GM19463 (cell line): ENCODE results near the gene RIMBP2.

Source experiments
- ATAC-seq: cut with Tn5 transposase; IDR thresholded peaks from one replicate; pipeline ENCODE4 v1.9.1; 2021; ENCODE audit warnings: mild to moderate bottlenecking, moderate library complexity; ENCODE audit not compliant: unreplicated experiment

RIMBP2 gene

DNA sequence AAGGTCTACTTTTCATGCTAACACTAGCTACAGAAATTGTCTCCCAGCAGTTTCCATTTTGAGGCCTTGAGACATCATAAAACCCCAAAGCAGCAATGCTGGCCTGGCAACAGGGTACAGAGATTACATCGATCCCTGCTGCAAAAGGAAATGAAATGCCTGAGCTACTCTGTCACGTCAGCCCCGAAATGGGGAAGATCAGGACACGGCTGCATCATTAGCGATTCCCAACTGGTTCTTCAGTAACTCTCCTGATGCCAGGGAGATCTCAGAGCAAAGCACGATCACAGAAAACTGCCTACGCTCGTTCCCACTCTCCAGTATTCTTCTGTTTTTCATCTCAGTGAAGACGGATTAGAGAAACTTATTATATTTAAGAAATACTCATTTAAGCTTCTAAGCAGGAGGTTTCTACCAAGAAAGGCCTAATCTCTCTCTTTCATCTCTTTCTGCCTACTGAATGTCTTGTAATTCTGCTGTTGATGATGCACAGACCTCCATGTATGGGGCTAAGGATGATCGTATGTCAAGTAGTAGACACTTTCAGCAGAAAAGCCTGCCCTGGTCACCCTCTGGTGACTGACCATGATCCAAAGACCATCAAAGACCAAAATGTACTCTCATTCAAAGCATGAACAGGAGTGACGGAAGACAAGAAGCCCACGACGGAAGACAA, 168.5 kb downstream of the RIMBP2 start:
- no peak for ATAC-seq

DNA sequence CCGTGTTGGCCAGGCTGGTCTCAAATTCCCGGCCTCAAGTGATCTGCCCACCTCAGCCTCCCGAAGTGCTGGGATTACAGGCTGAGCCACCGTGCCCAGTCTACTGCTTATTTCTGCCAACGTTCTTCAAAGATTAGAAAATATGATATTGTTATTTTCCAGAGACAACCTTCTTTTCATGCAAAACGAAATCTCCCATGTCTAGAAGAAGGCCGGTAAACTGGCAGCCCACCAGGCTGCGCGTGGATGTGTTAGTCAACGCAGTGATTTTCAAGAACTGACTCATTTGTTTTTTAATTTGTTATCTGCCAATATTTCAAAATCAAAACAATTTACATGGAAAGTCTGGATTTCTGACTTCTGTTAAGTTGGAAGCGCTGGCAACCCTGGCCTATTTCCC, 169.6 kb downstream of the RIMBP2 start:
- ATAC-seq, result no peak

DNA sequence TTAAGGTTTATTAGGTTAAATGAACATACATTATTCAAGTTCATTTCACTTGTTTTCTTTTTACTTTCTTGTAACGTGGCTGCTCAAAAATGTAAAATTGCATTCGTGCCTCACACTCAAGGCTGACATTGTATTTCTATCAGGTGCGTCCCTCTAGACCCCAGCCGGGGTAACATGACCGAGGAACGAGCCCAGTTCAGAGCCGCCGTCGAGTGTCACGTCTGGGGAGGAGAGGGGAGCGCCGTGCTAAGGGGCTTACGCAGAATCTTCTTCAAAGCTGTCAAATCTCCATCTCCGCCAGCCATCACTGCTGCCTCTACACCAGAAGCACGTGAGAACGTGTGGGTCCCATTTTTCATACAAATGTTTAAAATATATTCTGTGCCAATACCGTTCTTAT, 170.6 kb downstream of the RIMBP2 start:
- ATAC-seq, result no peak

DNA sequence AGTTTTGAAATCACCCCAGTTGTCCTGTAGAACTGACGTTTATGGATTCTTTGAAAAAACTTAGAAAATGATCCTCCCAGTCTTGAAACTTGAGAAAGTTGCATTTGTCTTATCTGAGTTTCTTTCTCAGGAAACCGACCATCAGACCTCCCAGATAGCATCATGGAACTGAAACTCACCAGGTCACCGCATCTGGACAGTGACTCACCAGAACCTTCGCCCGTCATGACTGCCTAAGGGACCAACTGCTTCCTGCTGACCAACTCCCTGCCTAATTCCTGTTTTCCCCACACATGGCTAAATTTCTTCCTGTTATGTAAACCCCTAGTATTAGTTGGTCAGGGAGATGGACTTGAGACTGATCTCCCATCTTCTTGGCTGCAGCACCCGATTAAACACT, 175.7 kb downstream of the RIMBP2 start:
- ATAC-seq, result no peak

DNA sequence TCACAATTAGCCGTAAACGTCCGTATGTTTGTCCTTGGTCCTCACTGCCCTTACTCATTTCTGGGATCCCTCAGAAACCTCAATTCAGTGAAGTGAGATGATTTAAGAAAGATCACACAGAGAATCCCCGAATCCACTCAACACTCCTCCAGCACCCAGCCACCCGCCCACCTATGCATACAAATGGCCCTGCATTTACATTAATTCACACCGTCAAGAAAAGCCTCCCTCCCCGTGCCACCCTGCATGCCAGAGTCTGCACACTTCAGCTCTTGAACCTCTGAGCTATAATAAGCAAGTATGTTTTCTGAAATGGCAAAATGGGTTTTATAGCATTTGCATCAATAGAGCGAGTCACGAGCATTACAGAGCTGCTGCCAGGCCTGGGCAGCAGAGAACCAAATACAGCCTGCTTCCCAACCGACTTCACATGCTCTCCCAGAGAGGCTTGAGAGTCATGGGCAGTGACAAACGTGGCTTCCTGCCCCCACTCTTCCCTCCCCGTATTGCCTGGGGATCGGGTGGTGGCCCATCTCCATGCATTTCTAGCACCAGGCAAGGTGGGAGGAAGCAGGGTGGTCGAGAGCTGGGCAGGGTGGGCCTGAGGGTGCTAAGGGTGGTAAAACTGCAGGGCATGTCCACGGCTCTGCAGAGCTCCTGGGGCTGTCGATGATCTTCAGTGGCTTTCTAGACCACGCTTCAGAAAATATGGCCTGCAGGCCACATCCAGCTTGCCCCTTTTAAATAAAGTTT, 177.6 kb downstream of the RIMBP2 start:
- no peak for ATAC-seq

DNA sequence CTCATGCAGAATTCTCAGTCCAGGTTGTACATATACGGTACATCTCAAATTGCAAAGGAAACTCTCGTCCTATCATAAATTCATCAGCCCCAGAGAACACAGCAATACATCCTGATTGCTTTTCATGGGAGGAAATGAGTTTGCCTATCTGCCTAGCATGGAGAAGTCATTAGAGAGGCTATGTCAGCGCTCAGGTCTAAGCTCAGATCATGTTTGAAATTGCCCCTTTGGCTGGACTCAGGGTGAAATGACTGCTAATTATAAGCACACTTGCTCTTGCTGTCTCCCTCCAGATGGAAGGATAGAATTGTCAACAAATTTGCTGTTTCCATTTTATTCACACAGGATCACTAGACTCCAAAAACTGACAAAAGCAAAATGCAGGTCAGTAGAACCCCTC, 178.4 kb downstream of the RIMBP2 start:
- ATAC-seq, result no peak

DNA sequence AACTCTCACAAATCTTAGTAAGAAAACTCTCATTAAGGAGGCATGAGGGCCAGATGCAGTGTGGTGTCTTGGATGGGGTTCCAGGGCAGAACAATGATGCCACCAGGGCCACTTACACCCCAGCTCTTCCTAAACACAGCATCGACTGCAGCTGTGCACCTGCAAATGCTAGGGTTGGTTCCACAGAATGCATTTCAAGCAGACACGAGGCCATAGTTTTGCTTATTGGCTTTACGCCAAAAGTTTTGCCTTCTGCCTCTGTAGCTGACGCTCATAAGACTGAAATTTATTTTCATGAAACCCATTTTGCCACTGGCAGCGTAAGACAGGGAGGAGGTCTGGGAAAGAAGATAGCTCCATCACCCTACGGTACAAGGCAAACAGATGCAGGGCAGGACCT, 179.0 kb downstream of the RIMBP2 start:
- ATAC-seq, result no peak

DNA sequence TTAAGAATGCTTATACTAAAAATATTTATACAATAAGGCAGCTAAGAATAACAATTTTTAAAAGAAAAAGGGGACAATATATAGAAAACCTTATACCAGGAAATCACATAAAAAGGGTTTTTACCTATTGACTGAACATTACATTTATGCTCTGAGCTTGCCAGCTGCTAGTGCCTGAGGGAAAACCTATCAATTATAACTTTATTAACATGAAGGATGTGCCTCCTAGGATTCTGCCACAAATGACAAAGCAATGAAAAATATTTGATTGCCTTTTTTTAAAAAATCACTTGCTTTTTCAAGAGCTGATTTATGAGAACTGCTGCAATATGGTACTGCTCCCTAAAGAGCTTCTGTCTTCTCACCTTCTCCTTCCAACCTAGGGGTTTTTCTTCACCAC, 185.7 kb downstream of the RIMBP2 start:
- no peak for ATAC-seq

DNA sequence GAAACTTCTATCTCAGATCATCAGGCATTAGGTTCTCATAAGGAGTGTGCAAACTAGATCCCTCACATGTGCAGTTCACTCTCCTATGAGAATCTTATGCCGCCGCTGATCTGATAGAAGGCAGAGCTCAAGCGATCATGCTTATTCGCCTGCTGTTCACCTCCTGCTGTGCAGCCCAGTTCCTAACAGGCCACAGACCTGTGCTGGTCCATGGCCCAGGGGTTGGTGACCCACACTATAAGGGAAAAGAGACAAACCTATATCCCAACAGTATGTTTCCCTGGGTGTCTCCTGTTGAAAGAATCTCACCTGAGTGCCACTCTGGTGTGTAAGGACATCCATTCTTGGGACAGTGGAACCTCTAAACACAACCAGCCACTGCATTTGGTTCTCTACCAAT, 186.3 kb downstream of the RIMBP2 start:
- ATAC-seq, result no peak

DNA sequence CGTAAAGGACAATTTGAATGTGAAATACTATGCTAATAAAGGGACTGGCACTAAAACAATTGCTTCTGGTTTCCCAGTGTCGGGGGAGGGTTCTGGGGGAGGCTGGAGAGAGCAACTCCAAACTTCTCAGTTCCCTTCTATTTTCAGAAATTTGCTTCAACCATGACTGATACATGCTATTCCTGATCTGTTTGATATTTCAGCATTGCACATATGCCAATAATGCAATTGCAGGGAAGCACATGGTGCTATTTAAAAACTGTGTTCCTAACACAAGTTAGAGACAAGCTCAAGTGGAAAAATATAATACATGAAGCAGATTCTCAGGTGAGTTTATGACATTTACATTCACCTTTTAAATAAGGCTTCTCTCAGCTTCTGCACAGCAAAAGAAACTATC, 188.9 kb downstream of the RIMBP2 start:
- ATAC-seq, result no peak

DNA sequence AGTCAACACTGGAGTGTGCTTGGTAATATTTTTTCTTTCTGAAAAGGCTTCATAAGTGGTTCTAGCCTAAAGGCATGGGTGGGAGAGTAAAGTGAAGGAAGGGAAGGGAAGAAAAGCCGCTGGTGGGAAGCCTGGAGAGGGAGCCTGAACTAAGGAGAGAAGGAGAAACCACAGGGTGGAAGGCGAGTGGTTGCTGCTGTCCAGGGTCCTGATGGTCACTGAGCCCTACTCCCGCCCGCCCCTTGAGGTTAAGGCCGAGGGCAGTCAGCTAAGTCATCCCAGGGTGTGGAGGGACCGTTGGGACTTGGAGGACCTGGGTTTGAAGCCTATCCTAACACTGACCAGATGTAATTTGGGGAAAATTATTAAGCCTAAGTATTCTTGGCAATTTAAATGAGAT, 189.3 kb downstream of the RIMBP2 start:
- no peak for ATAC-seq

DNA sequence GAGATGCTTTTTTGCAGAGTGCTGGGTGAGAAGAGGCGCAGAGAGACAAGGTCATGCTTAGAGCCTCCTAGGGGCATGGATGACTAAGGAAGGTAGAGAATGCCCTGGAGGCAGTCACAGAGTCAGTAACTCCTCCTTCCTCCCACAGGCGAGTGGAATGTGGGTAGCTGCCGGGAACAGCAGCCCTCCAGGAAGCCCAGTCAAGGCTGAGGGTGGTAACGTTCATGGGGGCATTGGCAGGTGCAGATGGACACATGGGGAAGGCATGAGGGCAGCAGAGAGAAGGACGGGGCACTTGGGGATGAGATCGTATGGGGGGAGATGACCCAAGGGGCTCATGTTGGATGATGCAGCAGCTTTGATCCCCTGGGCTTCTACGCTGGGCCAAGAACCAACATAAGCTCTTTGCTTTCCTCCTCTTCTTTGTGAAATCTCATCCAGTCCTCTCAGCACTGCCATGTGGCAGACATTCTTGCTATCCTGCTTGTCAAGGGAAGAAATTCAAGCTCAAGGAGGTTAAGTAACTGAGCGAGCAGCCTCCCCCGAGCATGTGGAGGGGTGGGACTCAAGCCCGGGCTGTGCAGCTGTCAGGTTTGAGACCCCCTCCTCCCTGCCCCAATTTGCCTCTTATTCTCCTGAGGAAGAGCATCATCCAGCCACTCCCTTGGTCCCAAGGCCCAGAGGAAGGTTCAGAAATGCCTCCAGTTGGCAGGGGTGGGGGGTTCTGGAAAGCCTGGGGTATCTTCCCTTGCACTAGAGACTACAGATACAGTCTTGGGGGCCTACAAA, 190.5 kb downstream of the RIMBP2 start:
- no peak for ATAC-seq

DNA sequence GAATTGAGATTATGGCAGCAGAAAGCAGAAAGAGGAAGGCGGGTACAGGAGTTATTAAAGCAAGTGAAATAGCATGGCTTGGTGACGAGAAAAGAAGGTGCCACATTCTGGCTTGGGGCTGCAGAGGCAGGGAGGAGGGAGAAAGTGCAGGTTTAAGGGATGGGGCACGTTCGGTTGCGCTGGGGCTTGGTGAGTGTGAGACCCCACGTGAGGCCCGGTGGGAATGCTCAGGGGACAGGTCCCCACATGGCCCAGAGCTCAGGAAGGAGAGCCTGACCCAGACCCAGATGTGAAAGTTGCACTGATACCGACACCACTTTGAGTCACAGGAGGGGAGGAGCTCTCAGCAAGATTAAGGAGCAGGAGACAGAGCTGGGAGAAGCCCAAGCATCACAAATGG, 191.3 kb downstream of the RIMBP2 start:
- no peak for ATAC-seq

DNA sequence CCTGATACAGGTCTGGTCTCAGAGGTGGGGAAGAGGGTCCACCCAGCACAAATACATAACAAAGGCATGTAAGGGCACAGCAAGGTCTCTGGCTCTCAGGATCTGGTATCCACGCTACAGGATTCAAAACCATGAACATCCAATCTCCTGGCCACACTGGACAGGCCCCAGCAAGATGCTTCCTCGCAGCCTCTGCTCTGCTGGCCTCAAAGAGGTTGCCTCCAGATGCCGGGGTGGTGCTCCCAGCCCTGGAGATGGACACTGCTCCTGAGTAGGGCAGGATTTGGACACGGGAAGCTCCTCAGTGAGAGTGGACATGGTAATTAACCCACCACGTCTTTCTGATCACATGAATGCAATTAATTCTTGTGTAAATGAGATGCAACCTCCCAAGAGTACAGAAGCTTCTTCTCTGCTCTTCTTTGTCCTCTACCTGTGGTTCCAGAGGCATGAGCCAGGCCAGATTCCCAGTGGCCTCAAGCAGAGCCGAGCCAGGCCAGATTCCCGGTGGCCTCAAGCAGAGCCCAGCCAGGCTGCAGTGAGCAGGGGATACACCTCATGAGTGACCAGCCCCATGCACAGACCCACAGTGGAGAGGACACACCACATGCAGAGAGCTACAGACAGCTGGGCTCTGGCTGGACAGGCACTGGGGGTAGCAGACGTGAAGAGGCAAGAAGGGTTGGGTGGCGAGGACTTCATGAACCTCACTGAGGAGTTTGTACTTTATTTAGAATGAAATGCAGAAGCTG, 192.1 kb downstream of the RIMBP2 start:
- ATAC-seq, result no peak

DNA sequence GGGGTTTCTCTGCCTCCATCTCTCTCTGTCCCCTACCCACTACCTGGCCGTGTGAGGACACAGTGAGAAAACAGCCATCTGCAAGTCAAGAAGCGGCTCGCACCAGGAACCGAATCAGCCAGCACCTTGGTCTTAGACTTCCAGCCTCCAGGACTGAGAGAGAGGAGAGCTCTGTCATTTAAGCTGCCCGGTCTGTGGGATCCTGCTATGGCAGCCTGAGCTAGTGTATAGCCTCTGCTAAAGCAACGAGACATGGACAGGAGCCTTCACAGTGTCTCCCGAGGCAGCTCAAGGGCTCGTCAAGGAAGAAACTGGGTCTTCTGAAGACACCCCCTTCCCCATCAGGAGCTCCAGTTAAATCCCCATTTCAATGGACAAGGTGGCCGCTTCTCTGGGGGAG, 192.9 kb downstream of the RIMBP2 start:
- no peak for ATAC-seq

DNA sequence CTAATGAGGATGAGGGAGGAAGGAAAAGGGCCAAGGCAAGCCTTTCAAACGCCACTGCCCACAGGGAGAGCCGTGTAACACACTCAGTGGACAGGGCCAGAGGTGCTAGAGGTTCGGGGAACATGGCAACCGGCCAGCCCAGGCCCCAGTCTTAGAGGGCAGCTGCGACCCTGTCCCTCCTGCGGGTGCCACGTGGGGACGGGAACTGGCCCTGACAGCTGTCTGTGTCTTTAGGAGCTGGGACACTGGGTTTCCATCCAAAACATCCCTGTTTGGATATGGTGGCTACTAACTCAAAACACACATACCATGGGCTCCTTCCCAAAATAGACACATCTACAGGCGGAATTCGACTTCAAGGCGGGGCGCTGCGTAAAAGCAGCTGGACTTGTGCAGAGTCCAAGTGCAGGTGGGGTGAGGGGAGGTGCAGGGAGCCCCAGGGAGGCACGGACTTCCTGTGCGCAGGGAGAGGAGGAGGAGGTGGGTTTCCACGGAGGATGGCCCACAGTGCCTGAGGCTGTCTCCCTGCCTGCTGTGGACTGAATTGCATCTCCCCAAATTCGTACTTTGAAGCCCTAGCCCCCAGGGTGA, 193.8 kb downstream of the RIMBP2 start:
- no peak for ATAC-seq

DNA sequence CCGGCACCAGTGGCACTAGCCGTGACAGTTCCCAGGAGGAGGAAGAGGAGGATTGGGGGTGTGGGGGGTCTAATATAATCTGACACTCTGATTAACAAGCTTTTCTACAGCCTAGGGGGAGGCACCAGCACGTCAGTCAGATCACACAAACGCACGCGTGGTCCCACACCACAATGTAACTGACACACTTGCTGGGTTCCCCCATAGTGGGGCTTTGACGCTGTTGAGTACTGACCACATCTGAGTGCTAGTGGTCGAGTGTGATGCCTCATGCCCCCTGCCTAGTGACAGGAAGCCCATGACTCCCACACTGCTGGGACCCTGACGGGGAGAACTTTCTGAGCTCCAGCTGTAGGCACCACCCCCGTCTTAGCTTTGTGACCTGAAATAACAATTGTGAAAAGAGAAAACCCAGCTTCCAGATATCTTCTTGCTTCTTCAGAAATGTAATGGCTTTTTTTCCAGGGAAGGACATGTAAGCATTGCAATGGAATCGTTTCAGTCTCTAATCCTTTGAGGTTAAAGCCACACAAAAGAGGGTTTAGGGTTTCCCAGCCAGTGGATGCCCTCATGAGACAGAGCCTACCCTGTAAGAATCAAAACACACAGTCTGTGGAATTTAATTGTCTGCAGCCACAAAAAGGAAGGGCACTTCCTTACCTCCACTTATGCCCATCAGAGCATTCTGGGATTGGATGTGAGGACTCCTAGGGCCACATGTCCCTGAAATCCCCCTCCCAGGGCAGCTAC, 194.5 kb downstream of the RIMBP2 start:
- no peak for ATAC-seq

DNA sequence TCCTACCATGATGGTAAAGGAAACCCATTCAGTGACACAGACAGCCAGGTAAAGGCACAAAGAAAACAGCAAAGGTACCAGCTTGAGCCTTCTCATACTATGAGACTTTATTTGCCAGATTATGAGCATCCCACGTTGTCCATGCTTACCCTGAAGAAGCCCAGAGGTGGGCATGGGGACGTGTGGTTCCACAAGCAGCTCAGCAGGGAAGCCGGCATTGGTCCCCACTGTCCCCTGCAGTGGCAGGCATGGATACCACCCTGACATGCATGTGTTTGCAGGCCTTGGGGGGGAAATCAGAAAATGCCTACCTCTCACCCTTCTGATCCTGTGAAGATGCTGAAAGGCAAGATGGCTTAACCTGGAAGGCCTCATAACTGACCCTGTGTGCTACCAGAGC, 195.3 kb downstream of the RIMBP2 start:
- ATAC-seq, result no peak

DNA sequence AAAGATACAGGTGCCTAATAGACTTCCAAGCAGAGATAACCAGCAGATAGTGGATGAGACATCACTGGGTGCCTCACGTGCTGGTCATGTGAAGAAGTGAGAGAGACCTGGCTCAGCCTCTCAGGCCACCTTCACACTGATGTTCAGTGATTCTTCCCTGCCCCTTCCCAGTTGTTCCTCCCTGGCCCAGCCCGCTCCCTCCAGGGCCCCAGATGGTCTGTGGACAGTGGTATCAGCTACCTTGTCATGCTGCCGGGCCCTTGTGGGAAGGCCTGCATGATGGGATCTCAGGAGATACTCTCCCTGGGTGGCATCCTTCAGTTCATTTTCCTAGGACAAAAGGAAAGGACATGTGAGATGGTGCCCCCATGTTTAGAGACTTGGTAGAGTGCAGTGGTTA, 198.5 kb downstream of the RIMBP2 start:
- ATAC-seq, result no peak

DNA sequence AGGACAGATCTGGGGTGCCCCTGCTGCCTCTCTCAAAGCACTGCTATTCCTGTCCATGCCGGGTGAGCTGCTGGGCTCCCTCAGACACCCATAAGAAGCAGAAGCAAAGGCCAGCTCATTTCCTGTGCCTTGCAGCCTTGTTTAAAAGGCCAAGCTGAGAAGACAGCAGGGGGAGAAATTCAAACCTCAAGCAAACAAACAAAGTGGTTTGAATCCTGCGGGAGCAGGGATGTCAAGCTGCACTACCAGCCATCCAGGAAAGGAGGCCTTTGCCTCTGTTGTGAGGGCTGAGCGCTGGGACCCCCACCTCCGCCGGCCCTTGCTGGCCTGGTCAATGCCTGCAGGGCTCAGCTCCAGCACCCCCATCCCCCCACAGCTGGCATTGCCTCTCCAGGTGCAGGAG, 201.9 kb downstream of the RIMBP2 start:
- no peak for ATAC-seq
